HG03103 (cell line): ENCODE data around the gene LYSMD4.

Source experiments
- ATAC-seq: cut with Tn5 transposase; IDR thresholded peaks from one replicate; pipeline ENCODE4 v1.9.1; 2021; ENCODE audit warnings: low read depth; ENCODE audit not compliant: unreplicated experiment

The LYSMD4 gene

DNA sequence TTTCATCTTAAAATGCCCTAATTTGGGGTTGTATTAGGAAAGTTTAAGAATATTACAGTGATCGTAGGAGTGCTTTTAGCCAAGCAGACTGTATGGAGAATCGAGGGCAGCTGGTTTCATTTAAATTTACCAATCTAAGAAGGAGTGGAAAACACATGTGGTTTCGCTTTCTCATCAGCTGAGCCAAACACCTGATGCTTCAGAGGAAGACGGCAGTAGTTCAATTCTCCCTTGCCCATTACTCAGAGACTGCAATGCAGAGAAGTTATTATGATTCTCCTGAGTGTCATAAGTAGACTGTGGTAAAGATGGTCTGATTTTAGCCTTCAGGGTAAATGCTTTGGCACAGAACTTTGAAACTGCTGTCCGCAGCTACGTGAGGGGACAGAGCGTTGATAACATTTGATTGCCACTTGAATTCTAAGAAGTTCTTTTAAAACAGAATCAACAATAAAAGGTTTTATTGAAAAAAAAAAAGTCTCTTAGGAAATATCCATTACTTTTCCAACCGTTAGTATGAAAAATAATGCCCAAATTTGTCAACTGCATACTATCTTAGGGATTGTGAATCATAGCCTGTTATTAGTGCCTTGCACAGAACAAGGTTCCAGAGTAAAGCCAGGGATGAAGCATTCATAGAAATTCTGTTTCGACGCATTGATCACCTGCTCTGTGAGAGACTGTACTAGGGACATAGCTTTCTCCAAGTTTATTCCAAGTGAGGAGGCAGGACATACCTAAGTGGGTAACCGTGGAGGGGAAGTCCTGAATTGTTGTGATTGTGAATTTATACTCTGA, 25.6 kb downstream of the LYSMD4 start:
- no peak for ATAC-seq

DNA sequence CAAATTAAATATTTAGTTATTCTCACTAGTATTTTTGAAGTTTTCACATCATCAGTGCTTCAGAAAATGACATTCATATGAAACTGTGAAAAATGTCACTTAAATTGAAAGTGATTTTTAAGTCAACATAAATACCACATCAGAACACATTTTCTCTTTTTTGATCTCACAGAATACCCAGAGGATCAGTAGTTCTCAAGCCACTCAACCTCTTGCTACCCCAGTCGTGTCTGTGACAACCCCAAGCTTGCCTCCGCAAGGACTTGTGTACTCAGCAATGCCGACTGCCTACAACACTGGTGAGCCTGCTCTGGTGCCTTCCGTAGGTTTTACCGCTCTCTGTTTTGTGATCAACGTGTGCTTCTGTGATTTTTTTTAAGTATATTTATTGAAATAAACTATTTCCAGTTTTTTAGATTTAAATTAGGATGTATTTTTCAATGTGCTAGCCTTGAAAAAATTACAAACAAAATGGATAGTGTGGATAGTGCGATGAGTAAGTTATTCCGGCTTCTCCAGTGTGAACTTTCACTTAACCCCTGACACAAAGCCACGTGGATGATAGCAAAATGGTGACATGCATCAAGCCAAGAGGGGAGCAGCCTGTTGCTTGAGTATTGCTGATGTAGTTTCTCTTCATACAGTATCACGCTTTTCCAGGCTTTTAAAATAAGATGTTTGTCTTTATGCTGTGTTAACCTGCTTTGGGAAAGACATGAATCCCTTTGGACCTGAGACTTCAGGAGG, 26.5 kb downstream of the LYSMD4 start:
- ATAC-seq: no peak

DNA sequence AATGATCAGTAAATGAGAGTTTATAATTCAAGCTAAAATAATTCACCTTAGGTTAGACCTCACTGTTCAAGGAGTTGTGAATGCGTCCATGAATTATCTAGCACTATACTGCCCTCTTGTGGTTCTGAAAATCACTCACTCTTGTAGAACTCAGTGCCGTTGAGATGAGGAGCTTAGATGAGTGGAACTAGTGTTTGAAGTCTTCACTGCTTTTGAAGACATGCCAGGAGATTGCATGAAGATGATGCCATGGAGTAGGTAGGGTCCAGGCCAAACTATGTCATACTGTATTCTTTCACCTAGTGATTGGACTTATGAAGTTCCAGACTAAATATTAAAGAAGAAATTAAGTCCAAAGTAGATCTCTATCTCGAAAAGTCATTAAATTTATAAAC, 28.8 kb downstream of the LYSMD4 start:
- peak; percentile 62 for ATAC-seq

DNA sequence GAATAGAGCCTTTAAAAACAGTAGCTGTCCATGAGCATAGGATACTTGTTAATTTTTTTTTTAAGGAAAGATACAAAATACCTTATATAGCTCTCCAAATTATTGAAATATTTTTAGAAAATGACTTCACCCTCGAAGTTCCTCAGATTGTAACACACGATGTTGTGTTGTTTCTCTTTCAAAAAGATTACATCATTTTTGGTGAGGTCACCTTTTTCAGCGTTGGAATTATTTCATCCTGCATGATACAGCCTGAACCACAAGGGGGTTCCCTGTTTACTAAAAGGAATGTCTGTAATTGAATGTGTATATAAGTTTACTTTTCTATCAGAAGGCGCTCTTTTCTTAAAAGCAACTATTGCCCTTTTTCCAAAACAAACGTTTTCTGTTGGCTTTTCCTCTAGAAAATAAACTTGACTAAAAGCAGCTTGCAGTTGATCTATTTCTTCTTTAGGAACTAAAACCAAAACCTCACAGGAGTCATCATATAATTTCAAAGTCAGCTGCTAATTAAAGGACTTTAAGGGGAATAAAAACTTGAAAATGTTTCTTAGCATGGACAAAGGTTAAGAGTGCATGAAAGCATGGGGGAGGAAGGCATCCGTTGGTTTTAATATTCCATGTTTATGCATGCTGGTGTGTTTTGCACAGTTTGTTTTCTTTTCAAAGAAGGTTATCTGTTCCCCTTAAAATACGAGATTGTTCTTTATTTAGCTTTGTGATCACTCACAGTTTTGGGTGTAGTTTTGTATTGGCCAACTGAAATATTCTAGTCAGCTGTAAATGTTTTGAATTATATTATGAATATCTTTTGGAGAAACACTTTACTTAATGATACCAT, 29.4 kb downstream of the LYSMD4 start:
- peak; percentile 47 for ATAC-seq

DNA sequence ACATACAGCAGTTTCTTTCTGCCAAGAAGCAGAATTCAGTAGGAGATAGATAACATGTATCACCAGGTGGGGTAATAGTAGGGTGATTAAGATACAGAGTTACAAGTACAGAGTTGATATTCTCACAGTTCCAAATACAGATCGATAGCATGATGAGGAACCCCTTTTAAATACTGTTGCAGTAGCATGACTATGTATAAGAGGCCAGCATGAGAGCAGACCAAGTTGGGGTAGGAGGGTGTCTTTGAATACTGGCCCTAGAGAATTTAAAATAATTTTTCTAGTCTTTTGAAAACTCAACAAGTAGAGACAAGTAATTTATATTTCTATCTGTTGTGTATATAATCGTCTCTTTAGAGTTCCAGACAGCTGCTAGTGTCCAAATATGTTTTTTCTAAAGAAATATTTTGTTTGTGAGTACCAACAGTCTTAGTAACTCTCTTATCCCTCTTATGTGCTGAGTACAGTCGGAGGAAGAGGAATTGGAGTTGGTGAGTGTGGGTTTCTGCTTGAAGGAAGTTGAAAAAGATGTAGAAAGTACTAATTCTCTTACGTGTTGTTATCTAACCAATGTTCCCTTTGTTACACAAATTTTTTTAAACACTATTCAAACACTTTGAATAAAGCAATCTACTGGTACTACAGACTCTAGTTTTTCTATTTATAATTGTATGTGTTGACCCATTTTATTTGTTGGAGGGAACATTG, 30.2 kb downstream of the LYSMD4 start:
- ATAC-seq: no peak

DNA sequence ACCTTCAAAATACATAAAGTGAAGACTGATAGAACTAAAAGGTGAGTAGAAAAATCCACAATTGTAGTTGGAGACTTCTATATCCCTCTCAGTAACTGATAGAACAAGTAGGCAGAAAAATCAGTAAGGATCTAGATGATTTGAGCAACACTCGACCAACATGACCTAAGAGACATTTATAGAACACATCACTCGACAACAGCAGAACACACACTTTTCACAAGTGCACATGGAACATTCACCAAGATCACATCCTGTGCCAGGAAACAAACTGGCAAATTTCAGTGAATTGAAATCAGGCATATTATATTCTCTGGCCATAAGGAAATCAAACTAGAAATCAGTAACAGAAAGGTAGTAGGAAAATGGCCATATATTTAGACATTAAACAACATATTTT, 37.1 kb downstream of the LYSMD4 start:
- no peak for ATAC-seq

DNA sequence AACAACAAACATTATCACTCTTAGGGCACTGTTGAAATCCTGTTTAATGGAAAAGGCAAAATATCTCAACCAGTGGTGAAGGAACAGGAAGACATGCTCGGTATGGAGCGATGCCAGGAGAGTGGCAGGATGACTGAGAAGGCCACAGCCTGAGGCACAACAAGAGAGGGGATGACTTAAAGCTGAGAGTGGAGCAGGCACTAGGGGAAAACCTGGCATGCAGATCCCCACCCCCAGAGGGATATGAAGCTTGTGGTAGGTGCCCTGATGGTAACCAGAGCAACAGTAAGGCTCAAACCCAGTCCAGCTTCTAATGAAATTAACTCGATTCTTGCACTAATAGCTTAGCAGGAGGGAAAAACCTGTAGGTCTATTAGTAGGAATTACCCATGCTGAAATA, 40.4 kb downstream of the LYSMD4 start:
- ATAC-seq: no peak

DNA sequence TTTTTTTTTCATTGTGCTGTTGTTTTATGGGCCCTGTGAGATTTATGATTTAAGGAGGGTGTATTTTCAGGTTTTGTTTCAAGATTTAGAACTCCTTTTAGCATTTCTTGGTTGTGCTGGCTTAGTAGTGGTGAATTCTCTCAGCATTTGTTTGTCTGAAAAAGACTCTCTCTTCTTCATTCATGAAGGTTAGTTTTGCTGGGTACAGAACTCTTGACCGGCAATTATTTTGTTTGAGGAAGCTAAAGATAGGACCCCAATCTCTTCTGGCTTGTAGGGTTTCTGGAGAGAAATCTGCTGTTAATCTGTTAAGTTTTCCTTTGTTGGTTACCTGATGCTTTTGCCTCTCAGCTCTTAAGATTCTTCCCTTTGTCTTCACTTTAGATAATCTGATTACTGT, 46.9 kb downstream of the LYSMD4 start:
- no peak for ATAC-seq

DNA sequence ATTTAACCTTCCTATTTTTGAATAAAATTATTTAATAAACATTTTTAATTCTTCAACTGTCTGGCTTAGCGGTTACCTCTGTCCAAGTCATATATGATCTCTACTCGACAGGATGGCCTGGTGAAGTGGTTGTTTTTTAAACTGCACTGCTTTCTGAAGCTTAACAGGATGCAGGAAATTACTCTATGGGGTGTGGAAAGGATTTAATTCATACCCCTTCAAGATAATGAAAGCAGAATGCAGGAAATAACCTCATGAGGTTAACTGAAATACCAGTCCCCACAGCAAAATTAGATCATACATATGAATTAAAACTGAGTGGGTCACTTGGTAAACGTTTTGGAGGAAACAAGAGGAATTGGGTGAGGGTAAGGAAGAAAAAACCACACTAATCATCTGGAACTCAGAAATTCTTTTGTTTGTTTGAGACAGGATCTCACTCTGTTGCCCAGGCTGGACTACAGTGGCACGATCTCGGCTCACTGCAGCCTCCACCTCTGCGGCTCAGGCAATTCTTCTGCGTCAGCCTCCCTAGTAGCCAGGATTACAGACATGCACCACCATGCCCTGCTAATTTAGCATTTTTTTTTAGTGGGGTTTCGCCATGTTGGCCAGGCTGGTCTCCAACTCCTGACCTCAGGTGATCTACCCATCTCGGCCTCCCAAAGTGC, 50.1 kb downstream of the LYSMD4 start:
- ATAC-seq: no peak

DNA sequence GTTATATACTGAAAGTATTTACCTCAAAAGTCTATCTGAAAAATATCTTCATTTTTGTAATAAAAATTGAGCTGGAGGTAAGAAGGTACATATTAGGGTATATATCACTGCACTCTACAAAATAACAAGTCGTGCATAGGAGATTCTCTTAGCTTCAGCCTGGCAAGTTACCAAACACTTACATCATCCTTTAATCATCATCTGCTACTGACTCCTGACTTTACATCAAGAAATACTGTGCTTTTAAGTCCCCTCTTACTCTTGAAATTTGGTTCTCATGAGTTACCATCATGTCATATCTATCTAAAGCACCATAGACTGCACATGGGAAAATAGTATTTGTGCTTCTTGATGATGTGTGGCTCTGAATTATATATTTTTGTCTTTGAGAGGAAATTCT, 50.8 kb downstream of the LYSMD4 start:
- ATAC-seq: no peak

DNA sequence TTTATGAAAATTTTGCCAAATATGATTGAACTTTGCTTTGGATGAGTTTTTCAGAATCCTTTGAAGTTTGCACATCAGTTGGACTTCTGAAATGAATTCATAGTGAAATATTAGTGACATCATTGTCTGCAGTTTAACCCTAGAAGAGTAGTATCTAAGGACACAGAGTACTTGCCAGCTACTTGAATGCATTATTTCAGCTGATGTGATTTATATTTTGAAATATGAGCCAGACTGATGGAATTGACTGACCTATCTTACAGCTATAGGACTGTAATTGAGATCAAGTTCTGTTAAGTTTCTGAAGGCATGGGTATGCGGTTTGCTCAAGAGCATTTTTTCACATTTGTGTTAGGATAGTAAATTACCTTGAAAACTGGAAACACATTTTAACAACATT, 51.2 kb downstream of the LYSMD4 start:
- no peak for ATAC-seq

DNA sequence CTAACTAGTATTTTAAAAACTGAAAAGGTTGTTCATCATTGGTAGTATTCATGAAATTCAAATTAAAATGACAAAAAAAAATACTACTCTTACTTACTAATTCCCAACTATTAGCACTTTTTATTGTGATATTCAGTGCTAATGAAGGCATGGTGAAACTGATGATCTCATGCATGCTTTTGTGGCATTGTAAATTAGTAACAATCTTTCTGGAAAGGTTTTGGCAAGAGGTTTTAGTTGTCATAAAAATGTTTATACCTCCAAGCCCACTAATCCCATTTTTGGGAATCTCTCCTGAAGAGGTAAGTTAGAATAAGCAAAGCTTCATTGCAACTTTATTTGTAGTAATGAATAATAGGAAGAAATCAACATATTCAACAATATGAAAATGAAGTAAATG, 53.0 kb downstream of the LYSMD4 start:
- no peak for ATAC-seq

DNA sequence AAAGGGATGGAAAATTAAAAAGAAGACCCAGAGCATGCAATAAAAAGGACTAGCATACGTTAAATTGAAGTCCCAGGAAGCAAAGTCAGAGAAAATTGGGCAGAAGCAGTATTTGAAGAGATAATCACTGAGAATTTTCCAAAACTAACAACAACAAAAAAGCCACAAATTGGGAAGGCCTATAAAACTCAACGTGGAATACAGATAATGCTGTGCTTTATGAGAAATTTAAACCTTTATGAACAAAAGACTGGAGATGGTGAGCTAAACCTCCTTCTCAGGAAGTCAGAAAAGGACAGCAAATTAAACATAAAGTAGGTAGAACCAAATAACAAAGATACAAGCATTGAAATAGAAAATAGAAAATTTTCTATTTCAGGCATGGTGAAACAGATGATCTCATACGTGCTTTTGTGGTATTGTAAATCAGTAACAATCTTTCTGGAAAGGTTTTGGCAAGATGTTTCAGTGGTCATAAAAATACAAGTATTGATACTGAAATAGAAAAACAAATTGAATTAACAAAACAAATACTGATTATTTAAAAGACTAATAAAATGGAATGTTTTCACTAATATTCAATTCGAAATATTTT, 55.6 kb downstream of the LYSMD4 start:
- peak; percentile 55 for ATAC-seq
